HCEC 1CT (cell line): ENCODE results near the gene ARNT2.

Experiments used
- DNase-seq: peaks from one replicate; pipeline ENCODE4 v3.0.0-alpha.2; 2017

ARNT2 gene

GRCh38 chr15:80604583-80605575 lies 200.7 kb downstream of the ARNT2 start:
- no peak for DNase-seq

- DNase-seq = no peak
These were observed 201.5 kb downstream of the ARNT2 start for GRCh38 chr15:80605591-80606150.

GRCh38 chr15:80606511-80607071 lies 202.4 kb downstream of the ARNT2 start:
- no peak for DNase-seq

GRCh38 chr15:80607287-80607980 lies 203.3 kb downstream of the ARNT2 start:
- DNase-seq = no peak

- DNase-seq = no peak
These were observed 204.5 kb downstream of the ARNT2 start for GRCh38 chr15:80608688-80609087.

GRCh38 chr15:80609091-80609490 lies 204.9 kb downstream of the ARNT2 start:
- DNase-seq = no peak

GRCh38 chr15:80609512-80609946 lies 205.3 kb downstream of the ARNT2 start:
- peak; percentile 22 for DNase-seq

GRCh38 chr15:80611543-80612080 lies 207.4 kb downstream of the ARNT2 start:
- no peak for DNase-seq

GRCh38 chr15:80612118-80612823 lies 208.1 kb downstream of the ARNT2 start:
- DNase-seq = no peak

GRCh38 chr15:80613762-80614365 lies 209.7 kb downstream of the ARNT2 start:
- no peak for DNase-seq

GRCh38 chr15:80614711-80615360 lies 210.7 kb downstream of the ARNT2 start:
- DNase-seq = no peak

- DNase-seq = no peak
These were observed 211.2 kb downstream of the ARNT2 start for GRCh38 chr15:80615361-80615736.

- DNase-seq = peak; percentile 43
These were observed 211.7 kb downstream of the ARNT2 start for GRCh38 chr15:80615783-80616391.

GRCh38 chr15:80618685-80619400 lies 214.7 kb downstream of the ARNT2 start:
- no peak for DNase-seq

- peak; percentile 38 for DNase-seq
These were observed 215.5 kb downstream of the ARNT2 start for GRCh38 chr15:80619680-80620079.

GRCh38 chr15:80620141-80620540 lies 216.0 kb downstream of the ARNT2 start:
- DNase-seq = no peak

- no peak for DNase-seq
These were observed 216.7 kb downstream of the ARNT2 start for GRCh38 chr15:80620931-80621330.

GRCh38 chr15:80626643-80627120 lies 222.5 kb downstream of the ARNT2 start:
- DNase-seq = no peak

- no peak for DNase-seq
These were observed 225.2 kb downstream of the ARNT2 start for GRCh38 chr15:80629355-80629754.

GRCh38 chr15:80630981-80631380 lies 226.8 kb downstream of the ARNT2 start:
- no peak for DNase-seq
